HG03520 (cell line): Measurements from ENCODE around the gene RAB4B.
"Not testable (repeated sequence)": the region's sequence is repeated elsewhere in the genome, so short reads cannot be mapped to it uniquely, and the experiment has no call there.

ENCODE experiments used
- ATAC-seq: cut with Tn5 transposase; IDR thresholded peaks from one replicate; pipeline ENCODE4 v1.9.1; 2021; ENCODE audit warnings: mild to moderate bottlenecking, moderate library complexity; ENCODE audit not compliant: unreplicated experiment

Gene RAB4B

DNA sequence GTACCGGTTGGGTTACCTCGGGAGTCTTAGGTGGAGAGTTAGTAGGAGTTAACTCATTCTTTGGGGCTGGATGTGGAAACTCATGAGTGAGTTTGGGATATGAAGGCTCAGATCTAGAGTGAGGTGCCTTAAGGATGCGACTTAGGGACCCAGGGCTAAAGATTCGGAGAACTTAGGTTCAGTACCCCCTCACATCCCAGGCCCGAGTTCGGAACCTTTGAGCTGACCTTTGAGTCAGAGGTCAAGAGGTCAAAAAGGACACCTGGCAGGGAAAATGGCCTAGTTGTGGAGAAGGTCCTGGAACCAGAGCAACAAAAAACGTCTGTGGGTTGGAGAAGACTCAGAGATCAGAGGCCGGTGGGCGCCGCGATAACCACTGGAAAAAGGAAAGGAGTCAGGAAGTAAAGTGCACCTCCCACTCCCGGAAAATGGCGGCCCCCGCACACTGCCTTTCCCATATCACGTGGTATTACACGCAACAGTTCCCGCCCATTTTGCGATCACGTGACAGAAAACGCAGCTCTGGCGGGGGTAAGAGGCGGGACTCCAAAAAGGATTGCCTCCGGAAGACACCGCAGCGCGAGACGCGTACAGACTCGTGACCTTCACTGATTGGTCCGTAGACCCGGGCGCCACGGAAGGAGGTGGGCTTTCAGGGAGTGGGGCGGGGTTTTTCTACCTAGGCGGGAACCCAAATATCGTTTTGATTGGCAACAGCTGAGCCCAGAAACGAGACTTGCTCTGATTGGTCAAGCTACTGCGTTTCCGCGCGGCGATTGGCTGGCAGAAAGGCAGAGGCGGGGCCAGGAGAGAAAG, 27.8 kb upstream of the RAB4B start, which contains the start of gene ACTMAP:
Gene ACTMAP, minus strand, starts transcription at position 420 of the 816 bp plus-strand sequence. CDS start 674 bp downstream, outside the sequence.
- ATAC-seq: peak; percentile 73

DNA sequence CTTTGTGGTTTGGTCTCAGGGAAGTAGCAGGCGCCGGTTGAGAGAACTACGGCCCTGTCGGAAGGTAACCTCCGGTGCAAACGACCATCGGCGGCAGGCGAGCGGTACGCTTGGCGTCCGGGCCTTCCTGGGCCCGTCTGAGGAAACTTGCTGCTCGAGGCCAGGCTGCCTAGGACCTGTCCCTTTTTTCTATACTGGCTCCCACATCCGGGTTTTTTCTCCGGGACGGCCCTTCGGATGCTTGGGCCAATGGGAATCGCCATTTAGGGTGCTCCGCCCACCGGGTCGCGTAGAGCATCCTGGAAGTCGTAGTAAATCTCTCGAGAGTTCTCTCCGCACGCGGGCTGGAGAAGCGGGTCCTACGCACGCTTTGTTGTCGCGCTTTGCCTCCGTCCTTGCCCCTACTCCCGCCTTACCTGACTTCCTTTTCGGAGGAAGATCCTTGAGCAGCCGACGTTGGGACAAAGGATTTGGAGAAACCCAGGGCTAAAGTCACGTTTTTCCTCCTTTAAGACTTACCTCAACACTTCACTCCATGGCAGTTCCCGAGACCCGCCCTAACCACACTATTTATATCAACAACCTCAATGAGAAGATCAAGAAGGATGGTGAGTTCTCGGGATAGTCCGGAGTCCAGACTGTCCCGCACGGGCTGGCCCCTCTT, 27.0 kb upstream of the RAB4B start, which contains the start of gene SNRPA:
Gene SNRPA, plus strand, starts transcription at position 330 of the 664 bp plus-strand sequence. Its CDS starts 206 bp downstream, at position 536.
- peak; percentile 46 for ATAC-seq

DNA sequence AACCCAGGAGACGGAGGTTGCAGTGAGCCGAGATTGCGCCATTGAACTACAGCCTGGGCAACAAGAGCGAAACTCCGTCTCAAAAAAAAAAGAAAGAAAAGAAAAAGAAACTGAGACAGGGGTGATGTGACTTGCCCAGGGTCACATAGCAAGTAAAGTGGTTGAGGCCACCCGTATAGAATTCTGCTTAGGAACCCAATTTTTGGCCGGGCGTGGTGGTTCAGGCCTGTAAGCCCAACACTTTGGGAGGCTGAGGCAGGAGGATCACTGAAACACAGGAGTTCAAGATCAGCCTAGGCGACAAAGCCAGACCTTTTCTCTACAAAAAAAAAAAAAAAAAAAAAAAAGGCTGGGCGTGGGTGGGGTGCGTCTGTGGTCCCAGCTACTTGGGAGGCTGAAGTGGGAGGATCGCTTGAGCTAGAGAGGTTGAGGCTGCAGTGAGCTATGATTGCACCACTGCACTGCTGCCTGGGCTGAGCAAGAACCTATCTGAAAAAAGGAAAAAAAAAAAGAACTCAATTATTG, 25.7 kb upstream of the RAB4B start:
- no peak for ATAC-seq

GRCh38 chr19:40754611-40755247, 23.3 kb upstream of the RAB4B start:
- no peak for ATAC-seq

DNA sequence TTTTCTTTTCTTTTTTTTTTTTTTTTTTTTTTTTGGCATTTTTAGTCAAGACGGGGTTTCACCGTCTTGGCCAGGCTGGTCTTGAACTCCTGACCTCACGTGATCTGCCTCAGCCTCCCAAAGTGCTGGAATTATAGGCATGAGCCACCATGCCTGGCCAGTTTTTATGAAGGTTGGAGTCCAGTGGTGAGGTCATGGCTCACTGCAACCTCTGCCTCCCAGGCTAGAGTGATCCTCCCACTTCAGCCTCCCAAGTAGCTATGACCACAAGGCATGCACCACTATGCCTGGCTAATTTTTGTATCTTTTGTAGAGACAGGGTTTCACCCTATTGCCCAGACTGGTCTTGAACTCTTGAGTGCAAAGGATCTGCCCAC, 22.8 kb upstream of the RAB4B start:
- no peak for ATAC-seq

- no peak for ATAC-seq
Measured at GRCh38 chr19:40755791-40756190, 22.3 kb upstream of the RAB4B start.

GRCh38 chr19:40756502-40757110, 21.4 kb upstream of the RAB4B start:
- ATAC-seq: no peak

DNA sequence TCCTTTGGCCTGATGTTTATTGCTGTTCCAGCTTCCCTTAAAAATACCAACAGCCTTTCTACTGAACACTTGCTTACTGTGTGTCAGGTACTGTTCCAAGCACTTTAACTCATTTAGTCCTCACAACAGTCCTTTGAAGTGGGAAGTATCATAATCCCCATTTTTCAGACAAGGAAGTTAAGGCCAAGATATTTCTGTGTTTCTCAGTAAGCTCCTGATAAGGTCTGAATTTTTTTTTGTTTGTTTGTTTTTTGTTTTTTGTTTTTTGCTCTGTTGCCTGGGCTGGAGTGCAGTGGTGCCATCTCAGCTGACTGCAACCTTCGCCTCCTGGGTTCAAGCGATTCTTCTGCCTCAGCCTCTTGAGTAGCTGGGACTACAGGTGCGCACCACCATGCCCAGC, 19.6 kb upstream of the RAB4B start:
- no peak for ATAC-seq

DNA sequence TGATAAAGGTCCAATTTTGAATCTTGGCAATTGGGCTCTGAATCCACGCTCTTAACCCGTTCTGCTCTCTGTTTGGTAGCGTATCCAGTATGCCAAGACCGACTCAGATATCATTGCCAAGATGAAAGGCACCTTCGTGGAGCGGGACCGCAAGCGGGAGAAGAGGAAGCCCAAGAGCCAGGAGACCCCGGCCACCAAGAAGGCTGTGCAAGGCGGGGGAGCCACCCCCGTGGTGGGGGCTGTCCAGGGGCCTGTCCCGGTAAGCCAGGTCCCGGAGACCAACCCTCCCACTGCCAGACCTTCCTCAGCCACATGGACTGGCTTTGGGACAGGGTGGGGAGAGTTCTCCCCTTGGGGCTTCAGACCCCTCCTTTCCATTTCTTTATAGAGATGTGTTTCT, 18.7 kb upstream of the RAB4B start:
- ATAC-seq: no peak

GRCh38 chr19:40762754-40763470, 15.1 kb upstream of the RAB4B start:
- ATAC-seq: no peak

DNA sequence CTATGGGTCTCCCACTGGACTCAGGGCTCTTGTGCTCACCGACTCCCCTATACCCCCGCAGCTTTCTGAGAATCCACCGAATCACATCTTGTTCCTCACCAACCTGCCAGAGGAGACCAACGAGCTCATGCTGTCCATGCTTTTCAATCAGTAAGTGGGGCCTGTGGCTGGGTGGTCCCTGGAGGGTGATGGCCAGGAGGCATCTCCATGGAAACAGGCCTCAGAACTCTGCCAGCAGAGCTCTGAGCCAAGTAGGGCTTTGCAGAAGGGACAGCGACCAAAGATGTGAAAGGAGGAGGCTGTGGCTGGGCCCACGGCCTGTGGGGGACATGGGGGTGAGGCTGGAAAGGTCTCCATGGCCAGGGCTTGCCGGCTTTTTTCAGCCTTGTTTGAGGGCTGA, 14.5 kb upstream of the RAB4B start:
- ATAC-seq: no peak

DNA sequence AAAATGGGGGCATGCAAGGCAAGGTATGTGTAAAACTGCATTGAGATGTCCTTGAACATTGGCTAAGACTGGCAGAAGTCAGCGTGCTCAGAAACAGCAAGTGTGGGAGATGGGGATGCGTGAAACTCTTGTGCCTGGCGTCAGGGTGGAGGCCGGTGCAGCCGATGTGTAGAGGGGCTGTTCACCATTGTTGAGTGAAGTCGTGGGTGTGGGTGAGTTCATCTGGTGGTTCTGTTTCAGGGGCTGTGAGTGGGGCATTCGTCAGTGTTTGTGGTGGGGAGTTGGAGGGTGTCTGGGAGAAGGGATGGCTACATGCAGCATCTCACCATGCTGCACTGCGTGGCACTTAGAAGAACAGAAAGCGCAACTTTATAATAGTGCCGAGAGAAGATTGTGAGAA, 14.1 kb upstream of the RAB4B start:
- no peak for ATAC-seq

DNA sequence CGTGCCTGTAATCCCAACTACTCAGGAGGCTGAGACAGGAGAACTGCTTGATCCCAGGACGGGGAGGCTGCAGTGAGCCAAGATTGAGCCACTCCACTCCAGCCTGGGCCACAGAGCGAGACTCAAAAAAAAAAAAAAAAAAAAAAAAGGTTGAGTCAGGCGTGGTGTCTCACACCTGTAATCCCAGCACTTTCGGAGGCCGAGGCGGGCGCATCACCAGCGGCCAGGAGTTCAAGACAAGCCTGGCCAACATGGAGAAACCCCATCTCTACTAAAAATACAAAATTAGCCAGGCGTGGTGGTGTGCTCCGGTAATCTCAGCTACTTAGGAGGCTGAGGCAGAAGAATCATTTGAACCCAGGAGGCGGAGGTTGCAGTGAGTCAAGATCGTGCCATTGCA, 11.7 kb upstream of the RAB4B start:
- ATAC-seq: not testable (repeated sequence)

DNA sequence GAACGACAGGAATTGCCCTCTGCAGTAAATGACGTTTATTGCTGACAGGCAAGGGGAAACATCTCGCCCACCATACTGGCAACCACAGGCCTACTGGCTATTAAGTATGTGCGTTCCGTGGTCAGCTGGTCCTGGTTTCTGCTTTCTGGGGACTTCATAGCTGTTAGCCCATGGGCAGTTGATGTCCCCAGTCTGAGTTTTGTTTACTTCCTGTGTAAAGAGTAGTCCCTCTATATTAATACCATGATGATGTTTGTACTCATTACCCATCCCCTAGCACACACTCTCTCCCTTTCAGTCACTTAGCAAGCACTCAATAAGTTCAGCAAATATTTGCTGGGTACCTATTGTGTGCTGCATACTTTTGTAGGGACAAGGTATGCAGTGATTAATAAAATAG, 9.2 kb upstream of the RAB4B start:
- ATAC-seq: no peak

DNA sequence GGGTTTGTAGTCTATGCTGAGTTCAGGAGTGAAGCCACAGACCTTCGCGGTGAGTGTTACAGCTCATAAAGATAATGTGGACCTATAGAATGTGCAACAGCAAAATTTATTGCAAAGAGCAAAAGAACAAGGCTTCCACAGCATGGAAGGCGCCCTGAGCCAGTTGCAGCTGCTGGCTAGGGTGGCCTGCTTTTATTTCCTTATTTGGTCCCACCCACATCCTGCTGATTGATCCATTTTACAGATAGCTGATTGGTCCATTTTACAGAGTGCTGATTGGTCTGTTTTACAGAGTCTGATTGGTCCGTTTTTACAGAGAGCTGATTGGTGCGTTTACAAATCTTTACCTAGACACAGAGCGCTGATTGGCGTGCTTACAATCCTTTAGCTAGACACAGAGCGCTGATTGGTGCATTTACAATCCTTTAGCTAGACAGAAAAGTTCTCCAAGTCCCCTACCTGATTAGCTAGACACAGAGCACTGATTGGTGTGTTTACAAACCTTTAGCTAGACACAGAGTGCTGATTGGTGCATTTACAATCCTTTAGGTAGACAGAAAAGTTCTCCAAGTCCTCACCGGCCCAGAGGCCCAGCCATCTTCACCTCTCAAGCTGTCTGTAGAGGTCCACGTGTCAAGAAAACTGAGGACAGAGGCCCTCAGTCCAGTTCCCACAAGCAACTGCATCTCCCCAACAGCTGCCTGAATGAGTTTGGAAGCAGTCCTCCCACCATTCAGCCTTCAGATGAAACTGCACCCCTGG, 6.8 kb upstream of the RAB4B start:
- ATAC-seq: not testable (repeated sequence)

DNA sequence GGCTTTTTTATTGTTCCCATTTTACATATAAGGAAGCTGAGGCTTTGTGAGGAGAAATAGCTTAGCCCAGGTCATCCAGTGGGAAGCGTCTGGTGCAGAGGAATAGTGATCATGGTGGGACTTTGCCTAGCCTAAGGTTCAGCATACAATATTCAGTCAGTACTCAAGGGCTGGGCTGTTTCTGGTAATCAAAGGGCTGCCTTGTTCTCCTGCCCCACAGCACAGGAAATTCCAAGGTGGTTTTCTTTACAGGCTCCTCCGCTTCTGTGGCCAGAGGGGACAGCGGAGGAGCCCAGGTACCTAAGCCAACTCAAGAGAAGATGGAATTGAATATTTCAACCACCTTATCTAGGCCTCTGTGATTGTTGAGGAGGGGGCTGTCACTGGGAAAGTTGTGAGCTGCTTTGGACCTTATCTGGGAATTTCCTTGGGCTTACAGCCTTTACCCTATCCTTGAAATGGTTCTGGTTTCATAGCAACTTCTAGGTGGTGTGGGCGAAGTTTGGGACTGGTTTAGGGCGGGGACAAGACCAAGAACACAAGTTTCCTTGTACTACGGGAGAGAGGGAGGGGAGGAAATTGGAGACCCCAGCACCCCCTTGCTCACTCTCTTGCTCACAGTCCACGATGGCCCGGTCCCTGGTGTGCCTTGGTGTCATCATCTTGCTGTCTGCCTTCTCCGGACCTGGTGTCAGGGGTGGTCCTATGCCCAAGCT, 3.0 kb upstream of the RAB4B start, which contains the start of gene MIA:
Gene MIA, plus strand, starts transcription at position 606 of the 716 bp plus-strand sequence. Its CDS starts 22 bp downstream, at position 628.
- ATAC-seq: no peak

GRCh38 chr19:40775632-40776022, 2.4 kb upstream of the RAB4B start:
- no peak for ATAC-seq

GRCh38 chr19:40776364-40776763, 1.7 kb upstream of the RAB4B start:
- ATAC-seq: no peak
